SK-N-MC (cell line): ENCODE measurements around the gene PPP1R7.

Source experiments
- EZH2 ChIP-seq: fragments of 200-600 bp; sonication (generic); IDR thresholded peaks from one replicate; pipeline ENCODE4 v1.6.1; 2017; ENCODE audit warnings: antibody characterized with exemption
- FOXP2 ChIP-seq: optimal IDR thresholded peaks from 2 replicates; pipeline ENCODE3; 2011; ENCODE audit warnings: mild to moderate bottlenecking, moderate library complexity; ENCODE audit not compliant: insufficient read depth; ENCODE audit errors: extremely low read length, control extremely low read depth
- POLR2AphosphoS5 ChIP-seq: IDR thresholded peaks from 2 replicates; pipeline ENCODE4 v1.6.1; 2012; ENCODE audit warnings: mild to moderate bottlenecking, low read depth, low read length, borderline replicate concordance

DNA sequence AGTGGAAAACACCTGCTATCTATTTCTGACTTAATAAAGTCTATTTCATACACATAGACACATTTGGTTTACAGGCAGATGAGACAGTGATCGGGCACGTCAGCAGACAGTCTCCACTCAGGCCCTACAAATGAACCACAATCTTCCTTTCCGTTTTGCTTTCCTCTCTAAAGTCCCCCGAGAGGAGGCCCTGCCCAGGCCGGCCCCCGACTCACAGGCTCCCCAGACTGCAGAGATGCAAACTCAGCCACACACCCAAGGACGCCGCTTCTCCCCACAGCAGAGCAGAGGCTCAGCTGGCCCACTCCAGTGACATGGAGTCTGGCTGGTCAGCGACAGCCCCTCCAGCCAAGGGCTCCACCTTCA lies 38.8 kb upstream of the PPP1R7 start:
- TF ChIP-seq EZH2 = no peak
- TF ChIP-seq POLR2AphosphoS5 = no peak
- no peak for TF ChIP-seq FOXP2
